Measurements from ENCODE around the gene VPS72. TPM values are rescaled to one million over a fixed set of nuclear protein-coding genes. Genes with fewer than 3 reads are reported as not detected.
A peak's percentile ranks its signal among the peaks of the same experiment; 100 is the strongest.

The VPS72 gene
- total and polyA plus RNA-seq, 10 of the 15 experiments (the other 5 are each of a cell fraction or from before 2014, with no cell fraction given) = 6.7 to 77.8 (median 58.1) TPM

DNA sequence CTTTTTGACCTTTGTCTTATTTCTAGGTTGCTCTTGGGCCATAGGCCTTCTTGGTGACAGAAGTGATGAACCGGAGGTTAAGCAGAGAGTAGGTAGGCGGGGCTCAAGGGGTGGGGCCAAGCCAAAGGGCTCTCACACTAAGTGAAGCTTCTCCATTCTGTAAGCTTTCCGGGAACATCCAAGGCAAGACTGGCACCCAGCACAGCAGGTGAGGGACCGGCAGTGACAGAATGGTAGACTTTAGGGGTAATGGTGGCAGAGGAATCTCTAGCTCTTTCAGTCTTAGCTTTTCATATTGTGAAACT is 33.5 kb downstream of the VPS72 start, which contains the start of gene TNFAIP8L2:
Gene TNFAIP8L2 (plus strand): TSS at position 135 of the 305 bp plus-strand sequence. CDS start 2,049 bp downstream, outside the sequence.
- Histone ChIP-seq H3K9me3 (replicated peaks; ENCODE audit: control insufficient read depth, insufficient read depth, low read length) (no peaks in the 10 kb centered on the region), H3K79me2 (ENCODE audit: control insufficient read depth, insufficient read depth, low read length) (peaks cover 20% of the 10 kb centered on the region), H3K4me1 (ENCODE audit: control insufficient read depth, insufficient read depth, low read length) (peaks cover 30% of the 10 kb centered on the region), H2AFZ (ENCODE audit: control insufficient read depth, low read depth, low read length) (peak within 1 kb of the TSS; percentile 75), H3K27me3 (replicated peaks in 1 of 2; ENCODE audit: control insufficient read depth in 2 of 2, insufficient read depth in 2 of 2, low read length in 1 of 2) (no peaks in the 10 kb centered on the region), H3K36me3 (ENCODE audit: control insufficient read depth in 2 of 2, insufficient read depth in 2 of 2, low read length in 1 of 2) (peaks cover 5 to 6% of the 10 kb centered on the region in 2 experiments), H3K9ac (ENCODE audit: control insufficient read depth, insufficient read depth, low read length) (peak within 1 kb of the TSS; percentile 81), H3K27ac (ENCODE audit: control insufficient read depth, insufficient read depth) (peak within 1 kb of the TSS; percentile 81), H4K20me1 (ENCODE audit: control insufficient read depth, insufficient read depth) (no peaks in the 10 kb centered on the region), H3K4me3 (peak within 1 kb of the TSS; percentile 85), H3K4me2 (ENCODE audit: control insufficient read depth, insufficient read depth) (peak within 1 kb of the TSS; percentile 81)
- WGBS (ENCODE audit: insufficient coverage, insufficient replicate concordance, low lambda C conversion rate, missing lambda C conversion rate) = 3% methylated on average over 4 of the region's 4 CpGs
- ATAC-seq = peak; percentile 96
- DNase-seq (ENCODE audit: low read depth, low spot score) = peak; percentile 32
- SMC1A ChIA-PET (ENCODE audit: uncharacterized antibody, unreplicated experiment) = interaction anchor here (0.7 to 11.1 kb wide), 24 partner anchors 8 to 184 kb away, joined by 3 to 282 read pairs (median 4); partner anchors contain the start of genes CDC42SE1, LYSMD1, MINDY1 and PSMD4
- FAIRE-seq = no peak
- TF ChIP-seq POLR2A (IDR thresholded peaks at IDR 0.05; ENCODE audit: low read depth, low read length) = peak; percentile 30; the same call in 1 of the 2 replicates
- no peak for TF ChIP-seq HDAC2 (IDR thresholded peaks at IDR 0.05)
- no peak for TF ChIP-seq MEF2A (IDR thresholded peaks at IDR 0.05; ENCODE audit: insufficient read depth, low read depth, low read length)
- TF ChIP-seq TAF1 (IDR thresholded peaks at IDR 0.05; ENCODE audit: borderline replicate concordance, low read depth, low read length) = peak; percentile 39
- TF ChIP-seq, protein P1, sequence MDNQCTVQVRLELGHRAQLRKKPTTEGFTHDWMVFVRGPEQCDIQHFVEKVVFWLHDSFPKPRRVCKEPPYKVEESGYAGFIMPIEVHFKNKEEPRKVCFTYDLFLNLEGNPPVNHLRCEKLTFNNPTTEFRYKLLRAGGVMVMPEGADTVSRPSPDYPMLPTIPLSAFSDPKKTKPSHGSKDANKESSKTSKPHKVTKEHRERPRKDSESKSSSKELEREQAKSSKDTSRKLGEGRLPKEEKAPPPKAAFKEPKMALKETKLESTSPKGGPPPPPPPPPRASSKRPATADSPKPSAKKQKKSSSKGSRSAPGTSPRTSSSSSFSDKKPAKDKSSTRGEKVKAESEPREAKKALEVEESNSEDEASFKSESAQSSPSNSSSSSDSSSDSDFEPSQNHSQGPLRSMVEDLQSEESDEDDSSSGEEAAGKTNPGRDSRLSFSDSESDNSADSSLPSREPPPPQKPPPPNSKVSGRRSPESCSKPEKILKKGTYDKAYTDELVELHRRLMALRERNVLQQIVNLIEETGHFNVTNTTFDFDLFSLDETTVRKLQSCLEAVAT (IDR thresholded peaks at IDR 0.05) = no peak
- TF ChIP-seq, protein P2, sequence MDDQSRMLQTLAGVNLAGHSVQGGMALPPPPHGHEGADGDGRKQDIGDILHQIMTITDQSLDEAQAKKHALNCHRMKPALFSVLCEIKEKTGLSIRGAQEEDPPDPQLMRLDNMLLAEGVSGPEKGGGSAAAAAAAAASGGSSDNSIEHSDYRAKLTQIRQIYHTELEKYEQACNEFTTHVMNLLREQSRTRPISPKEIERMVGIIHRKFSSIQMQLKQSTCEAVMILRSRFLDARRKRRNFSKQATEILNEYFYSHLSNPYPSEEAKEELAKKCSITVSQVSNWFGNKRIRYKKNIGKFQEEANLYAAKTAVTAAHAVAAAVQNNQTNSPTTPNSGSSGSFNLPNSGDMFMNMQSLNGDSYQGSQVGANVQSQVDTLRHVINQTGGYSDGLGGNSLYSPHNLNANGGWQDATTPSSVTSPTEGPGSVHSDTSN (IDR thresholded peaks at IDR 0.05; ENCODE audit: insufficient replicate concordance, low read depth, low read length) = no peak
- TF ChIP-seq, protein P3, sequence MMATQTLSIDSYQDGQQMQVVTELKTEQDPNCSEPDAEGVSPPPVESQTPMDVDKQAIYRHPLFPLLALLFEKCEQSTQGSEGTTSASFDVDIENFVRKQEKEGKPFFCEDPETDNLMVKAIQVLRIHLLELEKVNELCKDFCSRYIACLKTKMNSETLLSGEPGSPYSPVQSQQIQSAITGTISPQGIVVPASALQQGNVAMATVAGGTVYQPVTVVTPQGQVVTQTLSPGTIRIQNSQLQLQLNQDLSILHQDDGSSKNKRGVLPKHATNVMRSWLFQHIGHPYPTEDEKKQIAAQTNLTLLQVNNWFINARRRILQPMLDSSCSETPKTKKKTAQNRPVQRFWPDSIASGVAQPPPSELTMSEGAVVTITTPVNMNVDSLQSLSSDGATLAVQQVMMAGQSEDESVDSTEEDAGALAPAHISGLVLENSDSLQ (IDR thresholded peaks at IDR 0.05) = 0 out of 2 replicates have a peak, but pooled peaks have one; percentile 20
- TF ChIP-seq YY1 (IDR thresholded peaks at IDR 0.05; ENCODE audit: low read depth, low read length) = peak; percentile 30
- 0 out of 2 replicates have a peak, but pooled peaks have one; percentile 42 for TF ChIP-seq PML (IDR thresholded peaks at IDR 0.05; ENCODE audit: low read length)
- peak; percentile 34; the same call in 1 of the 3 replicates for TF ChIP-seq POU2F2 (IDR thresholded peaks at IDR 0.05; ENCODE audit: borderline replicate concordance, low read depth, low read length)
- TF ChIP-seq EGR1 (IDR thresholded peaks at IDR 0.05; ENCODE audit: borderline replicate concordance in 1 of 2, low read depth in 2 of 2, low read length in 2 of 2) = no peak
- RAD21 ChIA-PET (ENCODE audit: unreplicated experiment) = interaction anchor here (0.7 to 8.7 kb wide), 23 partner anchors 8 to 184 kb away, joined by 3 to 198 read pairs (median 8); partner anchors contain the start of genes C1orf56, CDC42SE1, GABPB2 and LYSMD1
- no TSS peak for BruUV-seq (replicated peaks)
- CTCF ChIA-PET = interaction anchor here (0.6 to 8.4 kb wide), 45 partner anchors 8 to 683 kb away, joined by 3 to 353 read pairs (median 4); partner anchors contain the start of genes C2CD4D, GABPB2, LYSMD1 and MINDY1
- intact Hi-C loops (cut with micrococcal nuclease; ENCODE audit: unreplicated experiment) (loop anchor here (1.0 to 2.0 kb wide), 4 partner anchors 57 to 132 kb away; partner anchors contain the start of gene GABPB2), in situ Hi-C loops (cut with MboI) (loop anchor here (5.0 kb wide), 2 partner anchors 59 to 134 kb away; no protein-coding TSS in a partner anchor)
- POLR2A ChIA-PET = interaction anchor here (0.6 to 2.3 kb wide), 11 partner anchors 9 to 170 kb away, joined by 3 to 19 read pairs (median 5); partner anchors contain the start of genes GABPB2, LYSMD1, MINDY1 and PI4KB
